Bone marrow (tissue), 2 donors: Measurements from ENCODE around the gene TRAPPC2B.
"Not testable (repeated sequence)": the region's sequence is repeated elsewhere in the genome, so short reads cannot be mapped to it uniquely, and the experiment has no call there.

ENCODE experiments used
- DNase-seq, 2 donors: peaks; one replicate each; lab custom pipeline; 2025; lab: John Stamatoyannopoulos, UW

Gene TRAPPC2B

DNA sequence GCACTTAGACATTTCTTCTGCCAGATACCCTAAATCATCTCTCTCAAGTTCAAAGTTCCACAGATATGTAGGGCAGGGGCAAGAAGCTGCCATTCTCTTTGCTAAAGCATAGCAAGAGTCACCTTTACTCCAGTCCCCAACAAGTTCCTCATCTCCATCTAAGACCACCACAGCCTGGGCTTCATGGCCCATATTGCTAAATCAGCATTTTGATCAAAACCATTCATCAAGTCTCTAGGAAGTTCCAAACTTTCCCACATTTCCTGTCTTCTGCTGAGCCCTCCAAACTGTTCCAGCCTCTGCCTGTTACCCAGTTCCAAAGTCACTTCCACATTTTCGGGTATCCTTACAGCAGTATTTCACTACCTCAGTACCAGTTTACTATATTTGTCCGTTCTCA, 11.3 kb downstream of the TRAPPC2B start:
- DNase-seq: not testable (repeated sequence)

DNA sequence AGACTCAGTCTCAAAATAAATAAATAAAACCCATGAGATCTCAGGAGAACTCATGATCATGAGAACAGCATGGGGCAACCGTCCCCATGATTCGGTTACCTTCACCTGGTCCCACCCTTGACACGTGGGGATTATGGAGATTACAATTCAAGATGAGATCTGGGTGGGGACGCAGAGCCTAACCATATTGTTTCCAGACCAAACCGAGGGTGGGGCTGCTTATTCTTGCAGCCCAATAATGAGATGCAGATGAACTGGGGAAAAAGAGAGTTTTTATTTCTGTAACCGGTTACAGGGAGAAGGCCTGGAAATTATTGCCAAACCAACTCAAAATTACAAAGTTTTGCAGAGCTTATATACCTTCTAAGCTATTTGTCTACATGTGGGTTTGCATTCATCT, 12.8 kb downstream of the TRAPPC2B start:
- DNase-seq: no peak

DNA sequence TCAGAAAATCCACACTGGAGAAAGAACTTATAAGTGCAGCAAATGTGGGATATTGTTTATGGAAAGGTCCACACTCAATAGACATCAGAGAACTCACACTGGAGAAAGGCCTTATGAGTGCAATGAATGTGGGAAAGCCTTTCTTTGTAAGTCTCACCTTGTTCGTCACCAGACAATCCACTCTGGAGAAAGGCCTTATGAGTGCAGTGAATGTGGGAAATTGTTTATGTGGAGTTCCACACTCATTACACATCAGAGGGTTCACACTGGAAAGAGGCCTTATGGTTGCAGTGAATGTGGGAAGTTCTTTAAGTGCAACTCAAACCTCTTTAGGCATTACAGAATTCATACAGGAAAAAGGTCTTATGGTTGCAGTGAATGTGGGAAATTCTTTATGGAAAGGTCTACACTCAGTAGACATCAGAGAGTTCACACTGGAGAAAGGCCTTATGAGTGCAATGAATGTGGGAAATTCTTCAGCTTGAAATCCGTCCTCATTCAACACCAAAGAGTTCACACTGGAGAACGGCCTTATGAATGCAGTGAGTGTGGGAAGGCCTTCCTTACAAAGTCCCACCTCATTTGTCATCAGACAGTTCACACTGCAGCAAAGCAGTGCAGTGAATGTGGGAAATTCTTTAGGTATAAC, 14.3 kb downstream of the TRAPPC2B start:
- no peak for DNase-seq

DNA sequence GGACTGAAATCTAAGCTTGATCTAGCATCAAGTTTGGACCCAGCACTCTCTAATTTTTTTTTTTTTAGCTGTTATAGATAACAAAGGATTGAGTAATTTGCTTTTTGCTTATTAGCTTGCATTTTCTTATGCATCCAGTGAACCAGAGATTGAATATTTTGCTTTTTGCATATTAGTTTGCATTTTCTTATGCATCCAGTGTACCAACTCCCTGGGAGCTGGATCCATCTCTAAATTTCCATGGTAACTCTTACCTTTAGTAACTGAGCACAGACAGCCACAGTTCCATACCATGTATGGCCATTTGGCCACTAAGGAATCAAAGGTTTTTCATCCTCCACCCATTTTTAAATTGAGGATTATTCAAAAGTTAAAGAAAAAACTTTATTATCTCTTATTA, 17.6 kb downstream of the TRAPPC2B start:
- no peak for DNase-seq

DNA sequence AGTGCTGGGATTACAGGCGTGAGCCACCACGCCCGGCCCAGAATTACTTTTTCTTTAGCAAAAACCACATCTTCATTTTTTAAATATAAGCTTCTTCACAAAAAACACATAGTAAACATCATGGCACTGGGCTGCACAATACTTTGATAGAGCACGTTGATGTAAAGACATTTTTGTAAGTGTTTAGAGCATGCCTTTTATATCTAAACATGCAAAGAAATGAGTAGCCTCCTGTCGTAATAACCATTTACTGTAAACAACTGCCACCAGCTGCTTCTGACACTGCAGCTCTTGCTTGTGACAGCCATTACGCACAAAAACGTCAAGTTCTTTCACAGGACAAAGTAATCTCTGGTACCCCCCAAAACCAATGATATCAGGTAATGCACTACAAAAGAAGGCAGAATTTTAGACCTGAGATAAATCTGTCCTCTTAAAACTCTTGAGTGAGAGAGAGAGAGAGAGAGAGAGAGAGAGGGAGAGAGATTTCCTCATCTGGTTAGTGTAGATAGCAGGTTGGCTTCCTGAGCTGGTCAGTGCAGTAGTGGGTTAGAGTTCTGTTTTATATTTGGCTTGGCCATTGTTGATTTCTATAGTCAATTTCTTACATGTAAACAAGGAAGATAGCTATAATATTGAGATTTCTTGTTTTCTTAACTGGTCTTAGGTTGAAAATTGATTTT, 19.6 kb downstream of the TRAPPC2B start:
- DNase-seq: no peak

DNA sequence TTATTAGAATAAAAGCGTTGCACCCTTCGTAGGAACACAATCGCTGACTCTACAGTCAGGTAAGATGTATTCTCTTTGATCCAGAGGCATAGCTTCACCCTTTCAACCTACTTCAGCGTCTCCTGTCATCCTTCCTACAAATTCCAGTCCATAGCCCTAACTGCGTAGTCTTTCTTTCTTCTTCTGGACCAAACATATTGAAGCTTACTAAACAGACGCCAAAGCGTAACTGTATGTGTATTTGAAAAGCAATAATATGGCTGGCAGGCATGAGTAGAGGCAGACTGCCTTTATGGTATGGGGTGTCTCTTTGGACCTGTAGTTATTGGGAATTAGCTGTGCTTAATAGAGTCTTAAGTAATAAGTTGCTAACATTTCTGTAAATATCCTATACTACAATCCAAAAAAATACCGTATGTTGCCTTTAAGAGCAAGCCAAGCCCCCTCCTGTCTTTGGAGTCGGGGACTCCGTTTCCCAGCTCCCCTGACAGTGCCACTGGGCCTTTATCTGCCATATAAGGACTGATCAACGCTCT, 25.9 kb downstream of the TRAPPC2B start:
- DNase-seq: no peak

DNA sequence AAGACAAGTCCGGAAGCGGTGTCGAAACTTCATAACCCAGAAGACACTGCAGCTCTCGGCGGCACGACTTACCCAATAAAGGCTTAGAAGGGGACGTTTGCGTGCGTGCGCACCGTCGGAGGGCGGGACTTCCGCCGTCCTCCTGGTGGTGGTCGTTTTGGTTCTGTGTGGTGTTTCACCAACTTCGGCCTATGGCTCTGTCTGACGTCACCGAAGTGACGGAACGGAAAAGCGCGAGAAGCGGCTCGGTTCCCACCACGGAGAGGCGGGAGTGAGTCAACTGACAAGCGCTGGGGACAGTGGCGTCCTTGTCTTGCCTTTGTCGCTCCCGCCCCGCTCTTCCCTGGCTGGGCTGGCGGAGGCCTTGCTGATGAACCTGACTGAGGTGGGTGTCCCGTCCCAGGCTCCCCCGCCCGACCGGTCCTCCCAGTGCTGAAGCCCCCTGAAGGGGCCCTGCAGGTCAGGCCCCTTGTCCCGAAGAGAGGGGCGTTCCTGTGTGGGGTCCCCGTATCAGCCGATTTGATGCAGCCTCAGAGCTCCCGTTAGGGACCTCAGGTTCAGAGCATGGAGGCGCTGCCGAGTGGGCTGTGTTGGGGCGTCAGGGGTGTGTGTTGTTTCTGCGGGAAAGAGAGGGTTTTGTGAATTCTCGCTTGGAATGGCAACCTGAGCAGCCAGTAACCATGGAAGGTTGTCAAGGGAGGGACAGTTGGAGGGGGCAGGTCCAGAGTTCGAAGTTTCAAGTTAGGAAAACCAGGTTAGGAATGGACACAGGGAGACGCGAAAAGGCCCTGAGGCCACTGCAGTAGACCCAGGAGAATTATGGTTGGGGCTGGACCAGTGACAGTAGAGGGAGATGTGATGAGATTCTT, 26.6 kb downstream of the TRAPPC2B start, which contains the start of gene ZNF548:
Gene ZNF548 (plus strand): TSS at position 125 of the 869 bp plus-strand sequence. CDS start 246 bp downstream, at position 371.
- DNase-seq: peak; percentile 86 to 95

DNA sequence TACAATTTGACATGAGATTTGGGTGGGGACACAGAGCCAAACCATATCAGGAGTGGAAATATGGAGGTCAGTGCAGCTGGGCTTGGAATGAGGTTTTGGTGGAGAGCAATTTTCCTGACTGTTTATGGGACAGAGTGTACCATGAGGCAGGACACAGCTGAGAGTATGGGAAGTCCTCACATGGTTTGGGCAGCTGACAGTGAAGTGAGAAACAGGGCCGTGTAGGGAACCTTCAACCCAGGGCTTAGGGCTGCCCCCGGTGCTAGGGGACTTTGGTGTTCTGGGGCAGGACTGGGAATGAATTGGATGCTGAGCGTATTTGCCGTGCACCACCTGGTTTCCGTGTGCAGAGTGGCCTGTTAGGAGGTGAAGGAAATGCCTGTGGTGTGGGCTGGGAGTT, 32.4 kb downstream of the TRAPPC2B start:
- no peak for DNase-seq

DNA sequence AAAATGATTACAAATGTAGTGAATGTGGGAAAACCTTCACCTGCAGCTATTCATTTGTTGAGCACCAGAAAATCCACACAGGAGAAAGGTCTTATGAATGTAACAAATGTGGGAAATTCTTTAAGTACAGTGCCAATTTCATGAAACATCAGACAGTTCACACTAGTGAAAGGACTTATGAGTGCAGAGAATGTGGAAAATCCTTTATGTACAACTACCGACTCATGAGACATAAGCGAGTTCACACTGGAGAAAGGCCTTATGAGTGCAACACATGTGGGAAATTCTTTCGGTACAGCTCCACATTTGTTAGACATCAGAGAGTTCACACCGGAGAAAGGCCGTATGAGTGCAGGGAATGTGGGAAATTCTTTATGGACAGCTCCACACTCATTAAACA, 35.5 kb downstream of the TRAPPC2B start:
- no peak for DNase-seq

DNA sequence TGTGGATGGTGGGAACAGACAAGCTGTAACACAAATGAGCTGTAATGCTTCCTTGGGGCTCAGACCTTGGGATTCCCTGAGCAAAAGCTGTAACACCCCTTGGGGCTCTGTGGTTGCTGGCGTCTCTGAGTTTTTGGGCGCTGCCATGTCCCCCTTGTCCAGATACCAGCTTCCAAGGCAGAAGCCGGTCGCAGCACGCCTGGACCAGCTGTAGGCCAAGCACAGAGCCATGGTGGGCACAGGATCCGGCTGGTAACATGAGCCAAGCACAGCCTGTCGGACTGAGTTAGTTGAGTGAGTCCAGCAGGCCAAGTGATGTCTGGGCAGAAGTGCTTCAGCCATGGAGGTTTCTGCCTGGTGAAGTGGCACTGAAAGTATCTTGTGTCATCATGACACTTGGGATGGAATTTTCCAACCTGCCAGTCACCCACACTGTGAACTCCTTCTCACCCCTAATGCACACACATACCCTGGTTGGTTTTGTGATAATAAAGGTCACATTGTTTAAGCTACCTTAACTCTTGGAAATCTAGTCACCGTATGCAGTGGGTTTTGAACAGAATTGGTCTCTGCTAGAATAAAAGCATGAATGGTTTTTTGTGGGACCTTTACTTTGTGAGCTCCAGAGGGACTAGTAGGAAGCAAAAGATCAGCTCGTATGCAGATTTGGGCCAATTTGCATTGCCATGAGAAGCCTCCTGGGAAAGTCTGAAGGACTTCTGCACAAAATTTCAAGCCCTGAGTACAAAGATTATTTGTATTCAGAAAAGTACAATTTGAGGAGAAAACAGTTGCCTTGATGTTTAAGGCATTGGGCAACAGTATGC, 40.6 kb downstream of the TRAPPC2B start:
- no peak for DNase-seq

DNA sequence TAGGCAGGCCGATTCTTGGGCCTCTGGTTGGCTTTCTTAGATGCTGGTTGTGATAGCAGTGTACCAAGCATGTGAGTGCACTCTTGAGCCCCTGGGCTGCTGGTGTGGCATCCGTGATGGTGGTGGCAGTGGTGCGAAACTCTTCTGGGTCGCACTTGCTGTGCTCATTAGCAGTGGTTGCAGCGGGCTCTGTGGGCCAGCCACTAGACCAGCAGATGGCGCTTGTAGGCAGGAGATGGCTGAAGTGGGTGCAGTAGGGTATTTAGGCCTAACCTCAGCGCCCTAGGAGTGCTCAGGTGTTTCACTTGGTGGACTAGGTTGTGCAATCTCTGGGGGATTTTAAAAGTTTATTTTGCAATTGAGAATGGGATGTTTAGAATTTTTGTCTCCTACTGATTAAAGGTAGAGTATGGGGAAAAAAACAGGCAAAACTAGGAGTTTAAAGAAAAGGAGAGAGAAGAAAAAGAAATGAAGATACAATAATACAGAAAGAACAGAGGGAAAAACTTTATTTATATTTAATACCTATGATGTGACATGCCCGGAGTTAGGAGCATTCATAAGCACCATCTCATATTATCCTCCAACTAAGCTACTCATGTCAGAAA, 43.3 kb downstream of the TRAPPC2B start:
- DNase-seq: peak in 1 of 2 donors; percentile 22

DNA sequence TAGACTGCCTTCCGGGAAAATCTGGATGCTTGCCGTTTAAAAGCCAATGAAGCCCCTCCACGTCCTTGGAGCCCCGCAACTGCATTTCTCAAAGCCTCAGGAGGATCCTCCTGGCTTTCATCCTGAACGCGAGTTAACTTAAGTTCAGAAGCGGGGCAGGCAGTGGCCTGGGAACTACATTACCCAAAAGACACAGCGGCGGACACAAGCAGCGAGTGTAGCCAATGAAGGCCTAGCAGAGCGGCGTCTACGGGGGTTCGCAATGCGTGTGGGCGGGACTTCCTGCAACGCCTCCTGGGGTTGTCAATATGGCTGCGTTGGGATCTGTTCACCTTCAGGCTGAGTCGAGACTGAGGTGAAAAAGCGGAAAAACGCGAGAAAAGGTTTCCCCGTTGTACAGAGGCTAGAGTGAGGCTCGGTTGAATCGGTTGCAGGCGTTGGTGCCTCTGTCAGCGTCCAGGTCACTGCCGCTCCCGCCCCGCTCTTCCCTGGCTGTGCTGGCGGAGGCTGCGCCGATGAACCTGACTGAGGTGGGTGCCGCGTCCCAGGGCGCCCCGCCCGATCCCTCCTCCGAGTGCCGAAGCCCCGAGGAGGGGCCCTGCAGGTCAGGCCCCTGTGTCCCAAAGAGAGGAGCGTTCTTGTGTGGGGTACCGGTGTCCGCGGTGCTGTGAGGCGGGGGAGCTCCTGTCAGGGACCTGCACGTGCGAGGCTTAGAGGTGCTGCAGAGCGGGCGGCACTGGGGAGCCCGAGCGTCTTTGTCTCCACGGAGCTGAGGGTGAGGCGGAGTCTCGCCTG, 47.7 kb downstream of the TRAPPC2B start, which contains the start of gene ZNF17:
Gene ZNF17 (plus strand): TSS at position 285 of the 795 bp plus-strand sequence. CDS start 2,455 bp downstream, outside the sequence.
- DNase-seq: peak; percentile 63 to 85
